Stimulated activated naive CD4-positive, alpha-beta T cell treated with Interleukin-2 at 50 U/mL for 16 hours (primary cell): ENCODE measurements around the gene TET3.
A peak's percentile ranks its signal among the peaks of the same experiment; 100 is the strongest.

Experiments
- DNase-seq: peaks from one replicate; lab custom pipeline; 2025; lab: John Stamatoyannopoulos, UW

The TET3 gene

GRCh38 chr2:73965053-73965452, 19.7 kb upstream of the TET3 start:
- DNase-seq = no peak

- no peak for DNase-seq
Observed at GRCh38 chr2:73968357-73968937, 16.3 kb upstream of the TET3 start.

- DNase-seq = no peak
Observed at GRCh38 chr2:73969356-73969755, 15.4 kb upstream of the TET3 start.

GRCh38 chr2:73970141-73970803, 14.4 kb upstream of the TET3 start:
- DNase-seq = no peak

GRCh38 chr2:73970850-73971471, 13.7 kb upstream of the TET3 start:
- DNase-seq = peak; percentile 11

- no peak for DNase-seq
Observed at GRCh38 chr2:73971722-73972121, 13.0 kb upstream of the TET3 start.

GRCh38 chr2:73972846-73973245, 11.9 kb upstream of the TET3 start:
- DNase-seq = no peak

- no peak for DNase-seq
Observed at GRCh38 chr2:73975731-73976130, 9.0 kb upstream of the TET3 start.

GRCh38 chr2:73976803-73977202, 7.9 kb upstream of the TET3 start:
- DNase-seq = no peak

GRCh38 chr2:73977466-73977865, 7.2 kb upstream of the TET3 start:
- no peak for DNase-seq

GRCh38 chr2:73979021-73979420, 5.7 kb upstream of the TET3 start:
- DNase-seq = peak; percentile 59

- no peak for DNase-seq
Observed at GRCh38 chr2:73979686-73980085, 5.0 kb upstream of the TET3 start.

GRCh38 chr2:73980566-73980965, 4.1 kb upstream of the TET3 start:
- no peak for DNase-seq

GRCh38 chr2:73981081-73982001, 3.4 kb upstream of the TET3 start:
- peak; percentile 11 for DNase-seq

GRCh38 chr2:73982140-73982617, 2.5 kb upstream of the TET3 start:
- DNase-seq = no peak

GRCh38 chr2:73983322-73984202, 1.1 kb upstream of the TET3 start:
- DNase-seq = no peak

- peak; percentile 66 for DNase-seq
Observed at GRCh38 chr2:73984922-73985307, 205 bp downstream of the TET3 start.

- peak; percentile 64 for DNase-seq
Observed at GRCh38 chr2:73985308-73986084, 786 bp downstream of the TET3 start.

GRCh38 chr2:73986085-73986681, 1.5 kb downstream of the TET3 start:
- DNase-seq = peak; percentile 18
